Endothelial cell of umbilical vein (primary cell): Measurements from ENCODE around the gene DMPK. TPM values are rescaled to one million over a fixed set of nuclear protein-coding genes. Genes with fewer than 3 reads are reported as not detected.

ENCODE experiments used
- BruUV-seq: library from RNA; stranded (reverse); fragments of 400-500 nt; replicated peaks from 2 replicates; lab custom pipeline; 2021; lab: Mats Ljungman, UMichigan
- CTCF ChIA-PET: fragments of 300-600, 350-600 bp; sonication (Branson Sonifier 250); formaldehyde crosslinking; loops from one replicate; lab custom pipeline; 2021; ENCODE audit warnings: antibody characterized with exemption, inconsistent platforms; lab: Charles Lee
- POLR2A ChIA-PET: fragments of 300-600, 350-600 bp; sonication (Branson Sonifier 250); formaldehyde crosslinking; loops from one replicate; lab custom pipeline; 2021; ENCODE audit warnings: antibody characterized with exemption, inconsistent platforms; lab: Charles Lee
- DNase-seq: peaks from one replicate; pipeline ENCODE4 v3.0.0-alpha.2; 2011; ENCODE audit warnings: low read depth, low spot score
- FAIRE-seq: peaks from 2 replicates; lab custom pipeline; 2011; peaks lifted over from hg19 to GRCh38; lab: Jason Lieb, UNC
- H2AFZ ChIP-seq: 2 replicates; pipeline ENCODE4 v1.6.0; 2012; ENCODE audit warnings: low read depth, low read length, control low read depth, inconsistent platforms
- H3K27ac ChIP-seq: 2 replicates; pipeline ENCODE4 v1.5.1; 2011; ENCODE audit warnings: low read depth, mild to moderate bottlenecking, control low read depth, low read length, moderate library complexity; ENCODE audit not compliant: insufficient read depth
- H3K27me3 ChIP-seq, 2 experiments: 2 replicates each; pipeline versions ENCODE4 v1.6.0 to v1.6.1; 2011; ENCODE audit warnings: low read length in 2 of 2, mixed read lengths in 1 of 2; ENCODE audit not compliant: control insufficient read depth in 2 of 2, insufficient read depth in 2 of 2
- H3K36me3 ChIP-seq, 2 experiments: 2 replicates in 1 of 2; 3 replicates in 1 of 2; pipeline ENCODE4 v1.5.1; 2011; ENCODE audit warnings: low read length in 2 of 2, mild to moderate bottlenecking in 1 of 2, moderate library complexity in 1 of 2; ENCODE audit not compliant: control insufficient read depth in 2 of 2, insufficient read depth in 2 of 2; ENCODE audit errors: extremely low read depth in 1 of 2
- H3K4me1 ChIP-seq: 3 replicates; pipeline ENCODE4 v1.5.1; 2011; ENCODE audit warnings: mild to moderate bottlenecking, low read length; ENCODE audit not compliant: control insufficient read depth, insufficient read depth; ENCODE audit errors: extremely low read depth
- H3K4me2 ChIP-seq: 2 replicates; pipeline ENCODE4 v1.6.1; 2011; ENCODE audit warnings: low read length, control low read depth, mixed read lengths; ENCODE audit not compliant: insufficient read depth
- H3K4me3 ChIP-seq, 3 experiments: fragments of 200-600 bp in 1 of 3; sonication (generic), shearing (Covaris generic) in 1 of 3; replicated peaks in 1 of 3; 2 replicates each; pipeline ENCODE4 v1.5.1; 2011 to 2016; ENCODE audit warnings: control low read depth in 3 of 3, low read length in 3 of 3, mild to moderate bottlenecking in 2 of 3, inconsistent platforms in 1 of 3, low read depth in 1 of 3, moderate library complexity in 1 of 3; ENCODE audit not compliant: insufficient read depth in 1 of 3
- H3K79me2 ChIP-seq: 2 replicates; pipeline ENCODE4 v1.6.0; 2012; ENCODE audit warnings: low read length, inconsistent platforms; ENCODE audit not compliant: control insufficient read depth, insufficient read depth
- H3K9ac ChIP-seq: replicated peaks from 2 replicates; pipeline ENCODE3; 2011; ENCODE audit warnings: low read length, control low read depth; ENCODE audit not compliant: insufficient read depth; ENCODE audit errors: extremely low read depth
- H3K9me1 ChIP-seq: replicated peaks from 3 replicates; pipeline ENCODE4 v1.6.0; 2011; ENCODE audit warnings: mild to moderate bottlenecking, low read length; ENCODE audit not compliant: control insufficient read depth, insufficient read depth; ENCODE audit errors: extremely low read depth
- H3K9me3 ChIP-seq: replicated peaks from 2 replicates; pipeline ENCODE4 v1.5.1; 2012; ENCODE audit warnings: low read length, inconsistent platforms; ENCODE audit not compliant: control insufficient read depth, insufficient read depth
- H4K20me1 ChIP-seq: replicated peaks from 2 replicates; pipeline ENCODE3; 2011; ENCODE audit warnings: mild to moderate bottlenecking, low read length; ENCODE audit not compliant: control insufficient read depth, insufficient read depth; ENCODE audit errors: extremely low read depth
- CTCF ChIP-seq, 2 donors: IDR thresholded peaks; 1 replicate in 1 of 2; 2 replicates in 1 of 2; pipeline ENCODE4 v1.5.1; 2011; ENCODE audit warnings: low read length in 2 of 2, mild to moderate bottlenecking in 2 of 2, moderate library complexity in 2 of 2, control low read depth in 1 of 2, inconsistent platforms in 1 of 2, low read depth in 1 of 2; ENCODE audit not compliant: insufficient read depth in 1 of 2; ENCODE audit errors: extremely low read depth in 1 of 2
- EZH2 ChIP-seq: IDR thresholded peaks from 2 replicates; pipeline ENCODE4 v1.6.1; 2012; ENCODE audit warnings: borderline replicate concordance, low read depth, mild to moderate bottlenecking, moderate library complexity, low read length, inconsistent platforms; ENCODE audit not compliant: severe bottlenecking
- FOS ChIP-seq: IDR thresholded peaks from 2 replicates; pipeline ENCODE4 v1.6.1; 2011; ENCODE audit warnings: mild to moderate bottlenecking, low read length, moderate library complexity, borderline replicate concordance; ENCODE audit not compliant: insufficient read depth
- GATA2 ChIP-seq: IDR thresholded peaks from 2 replicates; pipeline ENCODE4 v1.7.0; 2011; ENCODE audit warnings: low read depth, mild to moderate bottlenecking, moderate library complexity, mixed read lengths, low read length; ENCODE audit not compliant: insufficient read length, insufficient read depth
- JUN ChIP-seq: IDR thresholded peaks from 2 replicates; pipeline ENCODE4 v1.6.1; 2011; ENCODE audit warnings: borderline replicate concordance, low read depth; ENCODE audit not compliant: insufficient read length, insufficient read depth
- MAX ChIP-seq: IDR thresholded peaks from 2 replicates; pipeline ENCODE4 v1.6.1; 2011; ENCODE audit not compliant: insufficient read depth, insufficient read length
- MYC ChIP-seq: IDR thresholded peaks from one replicate; pipeline ENCODE4 v1.6.1; 2011; ENCODE audit warnings: mild to moderate bottlenecking, low read depth, low read length
- POLR2A ChIP-seq: IDR thresholded peaks from 2 replicates; pipeline ENCODE4 v1.6.1; 2012; ENCODE audit warnings: low read depth, mild to moderate bottlenecking, control low read depth, low read length
- POLR2AphosphoS5 ChIP-seq: IDR thresholded peaks from 2 replicates; pipeline ENCODE4 v1.6.1; 2012; ENCODE audit warnings: low read depth, mild to moderate bottlenecking, control low read depth, low read length, moderate library complexity; ENCODE audit not compliant: insufficient read depth
- dilution Hi-C: fragments of 300-500 bp; cut with MboI; formaldehyde crosslinking; loops from one replicate; pipeline ENCODE4 v1.15.0; 2019; ENCODE audit warnings: low sequenced_read_pairs; ENCODE audit not compliant: extremely low pct_ligation_motif_present
- intact Hi-C: fragments of 100-400 bp; cut with micrococcal nuclease; formaldehyde crosslinking; loops from one replicate; pipeline ENCODE4 v1.10.0; 2022
- polyA plus RNA-seq, 4 experiments: library from polyadenylated mRNA; depleted of rRNA in 3 of 4; stranded (reverse) in 3 of 4; unstranded in 1 of 4; fragments of >200 nt; gene quantifications; 2 replicates each; pipeline versions ENCODE4 v1.2.1 to v1.2.3, GENCODE V29; 2011 to 2012; ENCODE audit warnings: missing spikeins in 1 of 4
- total RNA-seq: library from RNA; stranded (reverse); gene quantifications from 2 replicates; pipeline ENCODE4 v1.2.3, GENCODE V29; 2021

The DMPK gene
- total and polyA plus RNA-seq, 2 donors (not counting 3 experiments of a cell fraction or from before 2014, with no cell fraction given) = 36.6 to 73.3 TPM

DNA sequence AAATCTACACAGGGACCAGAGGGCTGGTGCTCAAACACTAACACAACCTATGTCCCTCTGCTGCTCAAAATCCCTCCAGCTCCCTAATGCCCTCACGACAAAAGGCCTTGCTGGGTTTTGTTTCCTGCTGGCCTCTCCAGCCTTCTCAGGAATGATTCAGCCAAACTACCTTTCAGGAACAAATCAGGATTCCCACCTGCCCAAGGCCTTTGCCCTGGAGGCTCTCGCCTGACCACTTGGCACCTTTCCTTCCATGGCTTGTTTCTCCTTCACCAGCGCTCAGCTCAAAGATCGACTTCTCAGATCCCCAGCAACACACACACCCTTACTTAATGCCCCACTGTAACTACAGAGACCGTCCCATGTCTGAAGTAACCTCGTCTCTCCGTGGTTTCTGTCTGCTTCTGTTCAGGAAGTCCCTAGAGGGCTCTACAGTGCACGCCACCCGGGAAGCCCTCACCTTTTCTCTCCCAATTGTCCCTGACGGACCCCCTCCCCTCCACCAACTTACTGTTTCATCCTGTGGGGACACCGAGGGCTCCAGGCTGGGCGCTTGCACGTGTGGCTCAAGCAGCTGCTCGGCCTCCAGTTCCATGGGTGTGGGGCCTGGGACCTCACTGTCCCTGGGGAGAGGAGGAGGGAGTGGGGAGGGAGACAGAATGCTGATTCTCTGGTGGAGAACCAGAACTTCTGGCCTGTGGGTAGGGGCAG is 10.0 kb downstream of the DMPK start:
- FAIRE-seq (no peak), DNase-seq (no peak)
- no peak overlapping the region for H3K27ac ChIP-seq
- H3K9me3 ChIP-seq = no peaks in the 10 kb centered on the region
- H3K9ac ChIP-seq = no peak overlapping the region
- H2AFZ ChIP-seq = no peak overlapping the region
- dilution Hi-C loops (no loop called here), intact Hi-C loops (no loop called here)
- no peaks in the 10 kb centered on the region for H3K27me3 ChIP-seq
- H4K20me1 ChIP-seq = no peaks in the 10 kb centered on the region
- no peak for TF ChIP-seq EZH2
- no peak for TF ChIP-seq POLR2AphosphoS5
- no peak for TF ChIP-seq POLR2A
- no peak for TF ChIP-seq FOS
- no peak for TF ChIP-seq JUN
- TF ChIP-seq MYC = no peak
- TF ChIP-seq GATA2 = no peak
- no peak for TF ChIP-seq CTCF (IDR thresholded peaks at IDR 0.05; ENCODE audit: extremely low read depth in 1 of 2, insufficient read depth in 1 of 2, low read depth in 1 of 2, low read length in 2 of 2)
- no peak for TF ChIP-seq MAX
- H3K9me1 ChIP-seq = no peaks in the 10 kb centered on the region
- no peak overlapping the region for H3K4me2 ChIP-seq
- H3K4me1 ChIP-seq = peaks cover 9% of the 10 kb centered on the region
- H3K36me3 ChIP-seq = peaks cover 3 to 10% of the 10 kb centered on the region in 2 experiments
- H3K4me3 ChIP-seq = no peak overlapping the region
- CTCF ChIA-PET = interaction anchor here (1.4 to 2.6 kb wide), 3 partner anchors 27 to 46 kb away, joined by 3 to 9 read pairs (median 8); no protein-coding TSS in a partner anchor
- POLR2A ChIA-PET = no interaction called here
- H3K79me2 ChIP-seq = no peaks in the 10 kb centered on the region
- no TSS peak for BruUV-seq
